CD1c-positive myeloid dendritic cell (primary cell): Measurements from ENCODE around the gene TAS2R50.
"Not testable (repeated sequence)": the region's sequence is repeated elsewhere in the genome, so short reads cannot be mapped to it uniquely, and the experiment has no call there.

Source experiments
- DNase-seq: peaks from one replicate; pipeline ENCODE4 v3.0.0-alpha.2; 2016; ENCODE audit errors: extremely low spot score

The TAS2R50 gene

GRCh38 chr12:10986812-10987211 lies at the start of gene TAS2R50:
Gene TAS2R50 (minus strand): TSS chr12:10986912. CDS start chr12:10986860, 52 bp downstream.
- no peak for DNase-seq

GRCh38 chr12:11033959-11034358 lies 47.2 kb upstream of the TAS2R50 start:
- not testable (repeated sequence) for DNase-seq

DNA sequence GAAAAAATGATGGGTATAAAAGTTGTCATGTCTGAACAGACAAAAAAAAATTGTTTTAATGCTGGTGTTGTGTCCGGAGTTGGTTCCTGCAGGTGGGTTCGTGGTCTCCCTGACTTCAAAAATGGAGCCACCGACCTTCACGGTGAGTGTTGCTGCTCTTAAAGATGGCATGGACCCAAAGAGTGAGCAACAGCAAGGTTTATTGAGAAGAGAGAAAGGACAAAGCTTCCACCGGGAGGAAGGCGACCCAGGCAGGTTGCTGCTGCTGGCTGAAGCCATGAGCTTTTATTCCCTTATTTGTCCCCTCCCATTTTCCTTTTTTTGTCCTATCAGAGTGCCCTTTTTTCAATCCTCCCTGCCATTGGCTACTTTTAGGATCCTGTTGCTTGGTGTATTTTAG lies 44.6 kb upstream of the TAS2R50 start, which contains the start of gene TAS2R31:
Gene TAS2R31 (minus strand): TSS at position 101 of the 400 bp plus-strand sequence. CDS start 72 bp downstream, at position 29.
- no peak for DNase-seq

GRCh38 chr12:11026118-11026517 lies 39.4 kb upstream of the TAS2R50 start:
- DNase-seq, result no peak

- no peak for DNase-seq
Measured at GRCh38 chr12:11023387-11023786, 36.7 kb upstream of the TAS2R50 start.

- no peak for DNase-seq
Measured at GRCh38 chr12:11022520-11022919, 35.8 kb upstream of the TAS2R50 start, which contains the start of gene TAS2R19. Gene TAS2R19 (minus strand): TSS chr12:11022620. CDS start chr12:11022571, 49 bp downstream.

- no peak for DNase-seq
Measured at GRCh38 chr12:11016937-11017336, 30.2 kb upstream of the TAS2R50 start.

- DNase-seq, result no peak
Measured at GRCh38 chr12:11015775-11016430, 29.2 kb upstream of the TAS2R50 start.

DNA sequence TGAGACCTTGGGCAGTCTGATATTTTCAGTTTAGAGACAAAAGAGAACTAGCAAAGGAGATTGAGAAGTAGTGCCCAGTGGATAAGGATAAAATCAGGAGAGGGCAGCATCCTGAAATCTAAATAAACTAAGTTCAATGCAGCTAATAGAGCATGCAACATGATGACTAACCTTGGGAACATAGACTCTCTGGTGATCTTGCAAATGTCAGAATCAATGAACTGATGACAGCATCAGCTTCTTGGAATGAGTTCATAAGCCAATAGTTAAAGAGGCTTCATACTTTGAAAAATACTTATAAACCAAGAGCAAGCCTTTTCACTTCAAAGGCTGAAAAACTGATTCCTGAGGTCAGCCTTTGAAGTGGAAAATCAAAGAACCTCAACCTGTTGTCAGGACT lies 27.5 kb upstream of the TAS2R50 start:
- DNase-seq, result no peak

DNA sequence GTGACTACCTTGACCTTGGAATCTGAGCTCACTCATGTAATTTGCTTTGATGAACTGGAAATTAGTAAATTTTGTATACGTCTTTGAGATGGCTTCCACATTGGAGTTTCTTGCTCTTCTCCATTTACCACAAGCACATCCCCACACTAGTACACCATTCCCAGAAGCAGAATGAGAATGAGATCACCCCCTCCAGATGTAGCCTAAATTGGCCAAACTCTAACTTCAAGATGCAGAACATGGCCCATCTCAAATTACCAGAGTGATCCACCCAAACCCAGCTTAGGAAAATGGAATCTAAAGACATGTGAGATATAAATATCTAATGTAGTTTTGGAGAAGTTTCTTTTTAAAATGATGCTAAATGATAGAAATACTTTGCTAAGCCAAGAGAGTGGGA lies 20.9 kb upstream of the TAS2R50 start:
- no peak for DNase-seq

DNA sequence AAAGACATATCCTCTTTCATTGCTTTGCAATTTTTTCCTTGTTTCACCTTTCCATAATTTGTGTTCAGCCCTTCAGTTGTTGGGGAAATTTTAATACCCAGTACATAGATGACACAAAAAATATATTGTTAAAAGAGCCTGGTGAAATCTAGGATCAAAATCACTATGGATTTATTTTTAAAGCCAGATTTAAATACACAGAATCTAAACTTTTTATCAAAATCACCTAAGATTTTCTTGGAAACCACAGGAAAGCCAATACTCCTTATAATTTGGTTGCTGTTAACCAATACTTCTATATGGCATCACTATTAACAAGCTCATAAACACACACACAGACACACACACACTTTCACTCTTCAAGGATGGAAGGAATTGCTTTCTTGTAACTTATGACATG lies 11.5 kb upstream of the TAS2R50 start, which contains the start of gene TAS2R20:
Gene TAS2R20 (minus strand): TSS at position 101 of the 400 bp plus-strand sequence. CDS start 429 bp downstream, outside the sequence.
- no peak for DNase-seq

DNA sequence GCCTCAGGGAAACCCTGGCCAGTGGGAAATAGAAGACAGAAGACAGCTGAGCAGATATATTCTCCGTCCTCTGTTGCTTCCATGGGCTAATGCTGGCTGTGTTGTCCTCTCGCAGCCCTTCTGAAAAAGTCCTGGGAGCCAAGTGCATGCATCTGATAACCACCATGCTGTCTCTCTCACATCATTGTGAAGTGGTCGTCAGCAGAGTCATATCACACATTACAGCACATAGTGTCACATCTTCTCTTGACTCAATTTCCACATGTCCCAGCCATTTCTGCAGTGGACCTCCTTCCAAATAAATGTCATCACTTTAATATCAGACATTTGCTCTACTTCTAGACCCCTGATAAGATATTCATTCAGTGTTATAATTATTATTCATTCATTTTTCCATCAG lies 7.6 kb upstream of the TAS2R50 start:
- DNase-seq, result no peak

- no peak for DNase-seq
Measured at GRCh38 chr12:10989107-10989506, 2.4 kb upstream of the TAS2R50 start.

- DNase-seq, result peak; percentile 24
Measured at GRCh38 chr12:10982244-10982643, 4.5 kb downstream of the TAS2R50 start.

- DNase-seq, result no peak
Measured at GRCh38 chr12:10974965-10975364, 11.7 kb downstream of the TAS2R50 start.

GRCh38 chr12:10968765-10969456 lies 17.8 kb downstream of the TAS2R50 start:
- no peak for DNase-seq

DNA sequence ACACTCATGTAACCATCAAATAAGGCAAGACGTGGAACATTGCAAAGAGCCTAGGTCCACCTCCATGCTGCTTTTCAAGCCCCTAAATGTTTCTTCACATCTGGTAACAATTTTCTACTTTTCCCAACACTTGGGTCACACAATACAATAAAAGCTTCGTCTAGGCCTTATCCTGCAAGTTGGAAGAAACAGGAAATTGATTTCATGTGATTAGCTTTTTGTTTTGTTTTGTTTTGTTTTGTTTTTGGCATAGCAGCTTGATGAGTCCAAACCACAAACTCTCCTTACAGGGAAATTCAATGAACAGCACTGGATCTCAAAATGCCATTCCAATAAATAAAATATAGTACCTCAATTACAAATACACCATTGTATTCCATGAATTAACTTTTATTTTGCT lies 19.3 kb downstream of the TAS2R50 start:
- no peak for DNase-seq

- no peak for DNase-seq
Measured at GRCh38 chr12:10966314-10966713, 20.4 kb downstream of the TAS2R50 start.

DNA sequence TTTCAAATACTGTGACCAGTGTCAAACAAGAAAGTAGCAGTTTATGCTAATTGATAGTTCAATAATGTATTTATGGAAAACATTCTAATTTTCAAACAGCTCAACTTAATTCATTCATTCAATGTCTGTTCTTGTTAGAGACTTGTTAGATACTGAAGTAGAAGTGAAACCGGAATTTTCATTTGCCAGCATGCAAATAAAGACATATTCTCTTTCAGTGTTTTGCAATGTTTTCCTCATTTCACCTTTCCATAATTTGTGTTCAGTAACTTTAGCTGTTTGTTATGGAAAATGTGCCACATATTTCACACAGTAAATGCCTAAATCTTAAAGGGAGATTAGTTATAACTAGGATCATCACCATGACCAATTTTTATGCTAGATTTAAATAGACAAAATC lies 21.2 kb downstream of the TAS2R50 start:
- DNase-seq, result no peak

GRCh38 chr12:10960211-10960610 lies 26.5 kb downstream of the TAS2R50 start:
- no peak for DNase-seq

- DNase-seq, result no peak
Measured at GRCh38 chr12:10959804-10960203, 26.9 kb downstream of the TAS2R50 start.

DNA sequence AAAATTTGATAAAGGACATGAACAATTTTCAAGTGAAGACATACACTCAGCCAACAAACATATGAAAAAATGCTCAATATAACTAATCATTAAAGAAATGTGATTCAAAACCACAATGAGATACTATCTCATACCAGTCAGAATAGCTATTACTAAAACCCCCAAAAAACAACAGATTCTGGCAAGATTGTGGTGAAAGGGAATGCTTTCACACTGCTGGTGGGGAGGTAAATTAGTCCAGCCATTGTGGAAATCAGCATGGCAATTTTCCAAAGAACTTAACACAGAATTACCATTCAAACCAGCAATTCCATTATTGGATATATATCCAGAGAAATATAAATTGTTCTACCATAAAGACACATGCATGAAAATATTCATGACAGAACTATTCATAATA lies 29.0 kb downstream of the TAS2R50 start:
- no peak for DNase-seq

- DNase-seq, result no peak
Measured at GRCh38 chr12:10956085-10956484, 30.6 kb downstream of the TAS2R50 start.
